HL-60 (cell line): Measurements from ENCODE around the gene ACE.

Source experiments
- DNase-seq, 2 experiments: peaks; one replicate each; pipeline ENCODE4 v3.0.0-alpha.2; 2010 to 2020; ENCODE audit warnings: low read depth in 1 of 2, low spot score in 1 of 2
- H3K27ac ChIP-seq: fragments of 250-450 bp; sonication (Bioruptor Pico); replicated peaks from 2 replicates; pipeline ENCODE4 v1.5.1; 2020; ENCODE audit warnings: mild to moderate bottlenecking, moderate library complexity
- H3K27me3 ChIP-seq: fragments of 250-450 bp; sonication (Bioruptor Pico); 2 replicates; pipeline ENCODE4 v1.5.1; 2021; ENCODE audit warnings: mild to moderate bottlenecking, moderate library complexity; ENCODE audit not compliant: insufficient read depth, poor library complexity, severe bottlenecking
- H3K4me3 ChIP-seq: replicated peaks from 2 replicates; pipeline ENCODE4 v1.5.1; 2011; ENCODE audit warnings: mild to moderate bottlenecking, control low read depth, low read length; ENCODE audit not compliant: insufficient read depth
- GABPA ChIP-seq: IDR thresholded peaks from 2 replicates; pipeline ENCODE4 v1.6.1; 2012; ENCODE audit warnings: low read depth
- POLR2AphosphoS5 ChIP-seq: IDR thresholded peaks from 2 replicates; pipeline ENCODE4 v1.6.1; 2012; ENCODE audit warnings: low read depth
- SPI1 ChIP-seq: IDR thresholded peaks from 2 replicates; pipeline ENCODE4 v1.6.1; 2012; ENCODE audit warnings: low read depth, mild to moderate bottlenecking, borderline replicate concordance
- TF ChIP-seq, protein P1 (sequence below): IDR thresholded peaks from 2 replicates; pipeline ENCODE4 v1.6.1; 2012; ENCODE audit warnings: low read depth; ENCODE audit not compliant: insufficient replicate concordance
- TF ChIP-seq, protein P2 (sequence below): IDR thresholded peaks from one replicate; pipeline ENCODE4 v1.5.1; 2011; ENCODE audit warnings: low read length, control low read depth, inconsistent platforms; ENCODE audit not compliant: insufficient read depth

ACE gene

DNA sequence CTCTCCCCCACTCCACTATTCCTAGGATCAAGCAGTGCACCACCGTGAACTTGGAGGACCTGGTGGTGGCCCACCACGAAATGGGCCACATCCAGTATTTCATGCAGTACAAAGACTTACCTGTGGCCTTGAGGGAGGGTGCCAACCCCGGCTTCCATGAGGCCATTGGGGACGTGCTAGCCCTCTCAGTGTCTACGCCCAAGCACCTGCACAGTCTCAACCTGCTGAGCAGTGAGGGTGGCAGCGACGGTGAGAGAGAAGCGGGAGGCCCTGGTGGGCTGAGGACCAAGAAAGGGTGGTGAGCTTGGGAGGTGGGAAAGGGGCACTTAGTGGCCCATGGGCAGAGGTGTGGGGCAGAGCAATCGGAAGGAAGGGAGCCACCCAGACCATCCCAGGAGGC, 16.6 kb downstream of the ACE start:
- H3K4me3 ChIP-seq: no peak overlapping the region
- H3K27me3 ChIP-seq: no peaks in the 10 kb centered on the region
- TF ChIP-seq POLR2AphosphoS5 (no peak), SPI1 (no peak), GABPA (no peak)
- TF ChIP-seq, protein P1, sequence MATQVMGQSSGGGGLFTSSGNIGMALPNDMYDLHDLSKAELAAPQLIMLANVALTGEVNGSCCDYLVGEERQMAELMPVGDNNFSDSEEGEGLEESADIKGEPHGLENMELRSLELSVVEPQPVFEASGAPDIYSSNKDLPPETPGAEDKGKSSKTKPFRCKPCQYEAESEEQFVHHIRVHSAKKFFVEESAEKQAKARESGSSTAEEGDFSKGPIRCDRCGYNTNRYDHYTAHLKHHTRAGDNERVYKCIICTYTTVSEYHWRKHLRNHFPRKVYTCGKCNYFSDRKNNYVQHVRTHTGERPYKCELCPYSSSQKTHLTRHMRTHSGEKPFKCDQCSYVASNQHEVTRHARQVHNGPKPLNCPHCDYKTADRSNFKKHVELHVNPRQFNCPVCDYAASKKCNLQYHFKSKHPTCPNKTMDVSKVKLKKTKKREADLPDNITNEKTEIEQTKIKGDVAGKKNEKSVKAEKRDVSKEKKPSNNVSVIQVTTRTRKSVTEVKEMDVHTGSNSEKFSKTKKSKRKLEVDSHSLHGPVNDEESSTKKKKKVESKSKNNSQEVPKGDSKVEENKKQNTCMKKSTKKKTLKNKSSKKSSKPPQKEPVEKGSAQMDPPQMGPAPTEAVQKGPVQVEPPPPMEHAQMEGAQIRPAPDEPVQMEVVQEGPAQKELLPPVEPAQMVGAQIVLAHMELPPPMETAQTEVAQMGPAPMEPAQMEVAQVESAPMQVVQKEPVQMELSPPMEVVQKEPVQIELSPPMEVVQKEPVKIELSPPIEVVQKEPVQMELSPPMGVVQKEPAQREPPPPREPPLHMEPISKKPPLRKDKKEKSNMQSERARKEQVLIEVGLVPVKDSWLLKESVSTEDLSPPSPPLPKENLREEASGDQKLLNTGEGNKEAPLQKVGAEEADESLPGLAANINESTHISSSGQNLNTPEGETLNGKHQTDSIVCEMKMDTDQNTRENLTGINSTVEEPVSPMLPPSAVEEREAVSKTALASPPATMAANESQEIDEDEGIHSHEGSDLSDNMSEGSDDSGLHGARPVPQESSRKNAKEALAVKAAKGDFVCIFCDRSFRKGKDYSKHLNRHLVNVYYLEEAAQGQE: no peak
- TF ChIP-seq, protein P2, sequence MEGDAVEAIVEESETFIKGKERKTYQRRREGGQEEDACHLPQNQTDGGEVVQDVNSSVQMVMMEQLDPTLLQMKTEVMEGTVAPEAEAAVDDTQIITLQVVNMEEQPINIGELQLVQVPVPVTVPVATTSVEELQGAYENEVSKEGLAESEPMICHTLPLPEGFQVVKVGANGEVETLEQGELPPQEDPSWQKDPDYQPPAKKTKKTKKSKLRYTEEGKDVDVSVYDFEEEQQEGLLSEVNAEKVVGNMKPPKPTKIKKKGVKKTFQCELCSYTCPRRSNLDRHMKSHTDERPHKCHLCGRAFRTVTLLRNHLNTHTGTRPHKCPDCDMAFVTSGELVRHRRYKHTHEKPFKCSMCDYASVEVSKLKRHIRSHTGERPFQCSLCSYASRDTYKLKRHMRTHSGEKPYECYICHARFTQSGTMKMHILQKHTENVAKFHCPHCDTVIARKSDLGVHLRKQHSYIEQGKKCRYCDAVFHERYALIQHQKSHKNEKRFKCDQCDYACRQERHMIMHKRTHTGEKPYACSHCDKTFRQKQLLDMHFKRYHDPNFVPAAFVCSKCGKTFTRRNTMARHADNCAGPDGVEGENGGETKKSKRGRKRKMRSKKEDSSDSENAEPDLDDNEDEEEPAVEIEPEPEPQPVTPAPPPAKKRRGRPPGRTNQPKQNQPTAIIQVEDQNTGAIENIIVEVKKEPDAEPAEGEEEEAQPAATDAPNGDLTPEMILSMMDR: no peak
- no peak overlapping the region for H3K27ac ChIP-seq
- no peak for DNase-seq

DNA sequence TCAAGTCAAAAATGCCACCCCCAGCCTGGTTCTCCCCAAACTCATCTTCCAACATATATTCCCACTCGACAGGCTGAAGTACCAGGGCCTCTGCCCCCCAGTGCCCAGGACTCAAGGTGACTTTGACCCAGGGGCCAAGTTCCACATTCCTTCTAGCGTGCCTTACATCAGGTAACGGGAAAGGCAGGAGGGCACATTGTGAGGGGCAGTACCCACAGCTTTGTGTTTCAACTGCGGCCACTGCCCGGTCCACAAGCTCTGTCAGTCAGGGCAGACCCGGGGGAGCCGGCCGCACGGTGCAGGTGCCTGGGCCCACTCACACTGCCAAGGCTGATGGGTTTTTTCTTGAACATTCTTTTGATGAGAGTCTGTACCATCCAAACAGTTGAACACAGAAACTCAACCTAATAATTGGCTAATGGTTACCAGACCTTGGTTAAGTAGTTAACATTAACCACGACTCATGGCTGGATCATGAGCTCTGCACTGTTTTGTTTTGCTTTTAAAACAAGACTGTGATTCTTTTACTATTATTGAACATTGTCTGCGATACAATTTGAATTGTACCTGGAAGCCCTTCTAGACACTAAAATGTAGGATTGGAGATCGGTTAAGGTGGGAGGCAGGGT, 17.6 kb downstream of the ACE start:
- H3K27me3 ChIP-seq: no peaks in the 10 kb centered on the region
- TF ChIP-seq GABPA: no peak
- TF ChIP-seq, protein P1: no peak
- TF ChIP-seq SPI1: no peak
- TF ChIP-seq, protein P2: no peak
- no peak for TF ChIP-seq POLR2AphosphoS5

DNA sequence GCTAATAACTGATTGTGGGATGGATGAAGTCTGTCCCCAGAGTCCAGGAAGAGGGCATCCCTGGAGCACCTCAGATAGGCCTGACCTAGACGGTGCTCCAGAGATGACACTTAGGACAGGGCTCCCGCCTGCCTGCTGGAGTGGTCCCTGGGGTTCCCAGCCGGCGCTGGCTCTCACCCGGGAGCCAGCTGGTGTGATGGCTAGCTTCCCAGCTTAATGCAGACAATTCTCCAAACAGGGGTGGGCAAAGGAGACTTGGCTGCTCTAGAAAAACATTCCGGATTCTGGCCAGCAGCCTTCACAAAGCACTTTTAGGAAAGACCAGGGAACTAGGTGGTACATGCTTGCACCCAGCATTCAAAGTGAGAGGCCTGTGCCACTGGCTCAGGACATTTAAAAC, 18.6 kb downstream of the ACE start:
- Histone ChIP-seq H3K4me3 (no peak overlapping the region), H3K27me3 (no peaks in the 10 kb centered on the region), H3K27ac (no peak overlapping the region)
- TF ChIP-seq, protein P1: no peak
- no peak for TF ChIP-seq GABPA
- TF ChIP-seq POLR2AphosphoS5: no peak
- no peak for TF ChIP-seq SPI1
- TF ChIP-seq, protein P2: no peak
- no peak for DNase-seq

More for the DNA sequence above, 17.6 kb downstream of the ACE start:
- Histone ChIP-seq H3K4me3 (no peak overlapping the region), H3K27ac (no peak overlapping the region)
- DNase-seq: no peak
